GM12801 (cell line): Measurements from ENCODE around the gene MACROH2A2.

Experiments used
- CTCF ChIP-seq: IDR thresholded peaks from one replicate; pipeline ENCODE4 v1.5.1; 2011; ENCODE audit warnings: control low read depth; ENCODE audit not compliant: insufficient read length; ENCODE audit errors: extremely low read depth

The MACROH2A2 gene

GRCh38 chr10:70119197-70119596, 66.6 kb downstream of the MACROH2A2 start:
- no peak for TF ChIP-seq CTCF

GRCh38 chr10:70119623-70120022, 67.0 kb downstream of the MACROH2A2 start:
- TF ChIP-seq CTCF: no peak

GRCh38 chr10:70120417-70120816, 67.8 kb downstream of the MACROH2A2 start:
- TF ChIP-seq CTCF: no peak

- TF ChIP-seq CTCF: no peak
Measured at GRCh38 chr10:70121281-70121949, 68.8 kb downstream of the MACROH2A2 start.

GRCh38 chr10:70122742-70123141, 70.1 kb downstream of the MACROH2A2 start:
- TF ChIP-seq CTCF: no peak

- TF ChIP-seq CTCF: no peak
Measured at GRCh38 chr10:70123817-70124216, 71.2 kb downstream of the MACROH2A2 start.

- TF ChIP-seq CTCF: no peak
Measured at GRCh38 chr10:70124415-70124814, 71.8 kb downstream of the MACROH2A2 start.

- TF ChIP-seq CTCF: no peak
Measured at GRCh38 chr10:70124918-70125317, 72.3 kb downstream of the MACROH2A2 start.
